GM19467 (cell line): ENCODE measurements around the gene SIK3.

Experiments used
- ATAC-seq: cut with Tn5 transposase; IDR thresholded peaks from one replicate; pipeline ENCODE4 v1.9.1; 2021; ENCODE audit warnings: mild to moderate bottlenecking, moderate library complexity; ENCODE audit not compliant: unreplicated experiment

Gene SIK3

DNA sequence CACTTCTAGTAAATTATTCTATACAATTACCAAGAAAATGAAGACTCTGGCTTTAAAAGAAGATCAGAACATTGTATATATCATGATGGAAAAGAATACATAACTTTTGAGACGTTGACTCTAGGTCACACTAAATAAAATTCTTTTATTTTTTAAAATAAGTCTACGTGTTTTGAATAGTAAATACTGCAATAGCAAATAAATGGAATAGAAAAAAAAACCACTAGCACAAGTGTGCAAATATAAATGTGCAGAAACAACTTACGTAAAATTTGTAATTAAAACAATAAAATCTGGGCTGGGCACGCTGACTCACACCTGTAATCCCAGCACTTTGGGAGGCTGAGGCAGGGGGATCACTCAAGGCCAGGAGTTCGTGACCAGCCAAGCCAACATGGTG is 17.9 kb downstream of the SIK3 start:
- ATAC-seq, result no peak

DNA sequence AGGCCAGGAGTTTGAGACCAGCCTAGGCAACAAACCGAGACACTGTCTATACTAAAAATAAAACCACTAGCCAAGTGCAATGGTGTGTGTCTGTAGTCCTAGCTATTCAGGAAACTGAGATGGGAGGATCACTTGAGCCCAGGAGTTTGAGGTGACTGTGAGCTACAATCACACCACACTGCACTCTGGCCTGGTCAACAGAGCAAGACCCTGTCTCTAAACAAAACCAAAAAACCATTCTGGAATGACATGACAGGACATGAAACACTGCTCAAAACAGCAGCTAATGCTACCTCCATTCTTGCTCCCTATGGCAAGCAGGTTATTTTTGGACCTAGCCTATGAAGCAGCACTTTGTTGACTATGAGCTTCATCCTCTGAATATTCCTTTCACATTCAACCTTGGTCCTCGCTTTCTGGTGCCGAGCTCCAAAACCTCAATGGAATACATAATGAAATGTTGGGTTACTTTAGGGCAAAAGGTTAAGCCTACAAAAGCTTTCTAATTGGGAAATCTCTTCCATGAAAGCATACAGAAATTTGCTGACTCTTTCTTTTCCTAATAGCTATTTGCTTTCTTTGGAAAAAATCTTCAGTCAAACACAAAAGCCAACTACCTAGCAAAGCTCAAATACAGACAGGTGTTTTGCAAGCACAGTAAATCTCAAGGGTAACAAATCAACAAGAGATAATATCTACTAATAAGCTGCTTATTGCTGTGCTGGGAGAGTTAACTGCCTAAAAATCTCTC is 21.1 kb downstream of the SIK3 start:
- no peak for ATAC-seq

DNA sequence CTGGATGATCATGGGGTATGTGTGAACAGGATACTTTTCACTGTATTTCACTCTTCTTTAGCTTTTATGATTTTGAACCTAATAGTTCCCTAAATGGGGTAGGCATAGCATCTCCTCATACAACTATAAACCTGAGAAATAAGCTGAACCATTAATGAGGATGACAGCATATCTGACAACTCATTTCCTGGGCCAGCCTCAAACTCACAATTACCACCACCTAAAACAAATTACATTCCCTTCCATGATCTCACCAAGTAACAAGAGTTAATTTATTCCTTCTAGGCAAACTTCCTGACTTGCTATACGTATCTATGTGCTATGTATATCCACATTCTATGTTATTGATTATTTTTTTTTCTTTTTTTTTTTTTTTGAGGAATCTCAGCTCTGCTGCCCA is 23.0 kb downstream of the SIK3 start:
- no peak for ATAC-seq

DNA sequence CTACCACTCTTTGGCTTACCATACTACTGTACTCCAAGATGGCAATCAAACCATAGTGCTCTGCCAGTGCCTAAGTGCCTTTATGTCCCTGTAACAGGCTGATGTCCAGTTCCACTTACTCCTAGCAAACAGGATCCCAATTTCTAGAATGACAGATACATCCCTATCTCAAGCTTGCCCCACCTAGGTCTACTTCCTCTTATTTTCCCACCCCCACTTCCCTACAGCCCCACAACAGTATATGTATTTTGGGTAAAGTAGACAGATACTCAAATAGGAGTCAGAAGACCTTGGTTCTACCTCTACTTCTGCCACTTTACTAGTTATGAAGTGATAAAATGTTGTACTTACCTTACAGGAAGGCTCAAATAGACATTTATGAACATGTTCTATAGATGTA is 24.1 kb downstream of the SIK3 start:
- no peak for ATAC-seq

DNA sequence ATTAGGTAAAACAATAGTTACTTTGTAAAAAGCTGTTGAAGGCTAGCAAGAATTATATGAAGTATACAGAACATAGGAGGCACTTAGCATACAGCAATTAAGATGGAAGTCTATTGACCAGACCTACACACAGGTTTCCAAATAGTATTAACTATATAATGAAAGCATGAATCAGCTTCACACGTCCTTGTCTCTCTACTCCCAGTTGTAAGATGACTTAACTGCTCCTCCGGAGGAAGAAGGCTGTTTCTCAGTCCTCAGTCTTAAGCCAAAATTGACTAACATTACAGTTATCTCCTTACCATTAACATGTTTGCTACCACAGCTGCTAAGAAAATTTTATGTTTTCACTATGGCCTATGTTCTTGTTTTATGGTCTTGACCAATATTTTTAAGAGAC is 24.7 kb downstream of the SIK3 start:
- ATAC-seq, result no peak

DNA sequence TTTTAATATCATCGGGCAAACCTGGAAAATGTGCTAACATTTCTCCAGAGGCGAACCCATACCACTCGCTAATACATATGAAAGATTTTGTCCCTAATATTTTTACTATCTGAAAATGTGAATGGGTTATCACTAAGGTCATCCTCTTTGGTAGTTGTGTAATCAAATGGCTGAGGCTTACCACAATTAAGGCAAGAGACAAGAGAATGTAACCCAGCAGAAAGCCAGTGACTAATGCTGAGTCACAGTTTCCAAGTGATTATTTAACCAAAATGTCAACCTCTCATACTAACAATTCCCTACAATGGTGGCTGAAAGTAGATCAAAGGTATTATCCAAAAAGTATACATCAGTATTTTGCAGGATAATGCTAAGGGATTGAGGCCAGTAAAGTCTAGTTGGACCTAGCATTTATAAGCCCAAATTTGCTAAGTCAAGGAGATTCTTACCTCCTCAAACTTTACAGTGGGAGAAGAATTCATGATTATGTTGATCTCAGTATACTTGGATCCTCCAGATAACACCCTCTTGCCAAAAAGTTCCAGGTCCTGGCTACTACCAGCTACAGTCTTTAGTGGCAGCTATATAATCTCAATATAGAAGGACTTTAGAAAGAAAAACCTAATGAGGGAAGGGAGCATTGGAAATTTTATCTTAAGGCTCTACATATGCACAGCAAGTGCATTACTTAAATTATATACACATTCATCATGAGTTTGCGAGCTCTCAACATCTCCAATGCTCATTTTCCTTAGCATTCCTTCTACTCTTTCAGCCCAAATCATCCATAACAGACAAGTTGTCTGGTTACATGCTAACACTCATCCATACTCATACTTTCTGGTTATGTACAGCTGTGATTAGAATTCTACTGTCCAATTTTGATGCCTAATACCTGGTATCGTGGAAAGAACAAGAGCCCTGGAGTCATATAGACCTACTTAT is 25.4 kb downstream of the SIK3 start:
- no peak for ATAC-seq

DNA sequence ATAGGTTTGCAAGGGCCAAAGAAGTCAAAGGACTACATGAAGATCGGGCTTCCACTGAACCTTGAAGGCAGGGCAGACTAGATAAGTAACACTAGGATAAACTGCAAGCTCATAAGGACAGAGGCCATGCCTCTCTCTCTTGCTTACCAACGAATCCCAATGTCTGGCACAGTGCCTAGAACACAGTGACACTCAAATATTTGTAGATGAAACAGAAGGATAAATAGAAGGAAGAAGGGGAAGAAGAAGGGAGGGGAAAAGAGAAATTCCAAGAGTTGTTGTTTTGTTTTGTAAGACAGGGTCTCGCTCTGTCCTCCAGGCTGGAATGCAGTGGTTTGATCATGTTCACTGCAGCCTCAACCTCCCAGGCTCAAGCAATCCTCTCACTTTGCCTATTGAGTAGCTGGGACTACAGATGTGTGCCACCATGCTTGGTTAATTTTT is 26.9 kb downstream of the SIK3 start:
- ATAC-seq, result no peak

DNA sequence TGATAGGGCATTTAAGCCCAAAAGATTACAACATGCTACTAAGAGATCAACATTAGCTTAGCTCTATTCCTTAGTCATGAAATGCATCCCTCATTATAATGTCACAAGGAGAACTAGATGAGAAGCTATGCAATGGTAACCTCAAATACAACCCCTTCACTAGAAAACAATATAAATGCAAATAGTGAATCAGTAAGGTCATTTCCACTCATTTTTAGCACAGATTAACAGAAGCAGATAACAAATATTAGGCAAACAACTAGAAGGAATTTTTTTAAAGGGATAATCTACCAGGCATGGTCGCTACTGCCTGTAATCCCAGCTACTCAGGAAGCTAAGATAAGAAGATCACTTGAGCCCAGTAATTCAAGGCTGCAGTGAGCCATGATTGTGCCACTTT is 28.2 kb downstream of the SIK3 start:
- ATAC-seq, result no peak

DNA sequence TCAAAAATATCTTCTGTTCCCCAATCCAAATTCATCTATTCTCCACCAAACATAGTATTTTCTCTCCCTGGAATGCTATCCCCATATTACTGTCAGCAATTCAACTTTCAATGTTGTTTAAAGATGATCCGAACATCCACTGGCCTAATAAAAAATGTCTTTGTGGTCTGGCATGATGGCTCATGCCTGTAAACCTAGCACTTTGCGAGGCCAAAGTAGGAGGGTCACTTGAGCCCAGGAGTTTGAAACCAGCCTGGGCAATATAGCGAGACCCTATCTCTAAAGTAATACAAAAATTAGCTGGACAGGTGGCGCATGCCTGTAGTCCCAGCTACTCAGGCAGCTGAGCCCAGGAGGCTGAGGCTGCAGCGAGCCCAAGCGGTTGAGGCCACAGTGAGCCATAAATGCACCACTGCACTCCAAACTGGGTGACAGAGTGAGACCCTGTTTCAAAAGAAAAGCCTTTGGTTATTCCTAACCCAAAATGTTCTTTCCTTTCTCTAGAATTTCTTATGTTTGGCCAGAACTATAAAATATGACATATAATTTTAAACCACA is 29.8 kb downstream of the SIK3 start:
- ATAC-seq, result no peak

DNA sequence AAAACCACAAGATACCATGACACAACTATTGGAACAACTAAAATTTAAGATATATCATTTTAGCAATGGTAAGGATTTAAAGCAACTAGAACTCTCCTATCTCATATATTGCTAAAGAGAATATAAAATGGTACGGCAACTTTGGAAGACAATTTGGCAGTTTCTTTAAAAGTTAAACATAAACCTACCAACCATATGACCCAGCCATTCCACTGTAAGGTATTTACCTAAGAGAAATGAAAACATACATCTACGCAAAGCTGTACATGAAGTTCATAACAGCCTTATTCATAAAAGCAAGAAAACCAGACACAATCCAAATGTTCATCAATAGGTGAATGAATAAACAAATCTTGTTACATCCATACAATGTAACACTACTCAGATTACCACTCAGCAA is 31.3 kb downstream of the SIK3 start:
- no peak for ATAC-seq

DNA sequence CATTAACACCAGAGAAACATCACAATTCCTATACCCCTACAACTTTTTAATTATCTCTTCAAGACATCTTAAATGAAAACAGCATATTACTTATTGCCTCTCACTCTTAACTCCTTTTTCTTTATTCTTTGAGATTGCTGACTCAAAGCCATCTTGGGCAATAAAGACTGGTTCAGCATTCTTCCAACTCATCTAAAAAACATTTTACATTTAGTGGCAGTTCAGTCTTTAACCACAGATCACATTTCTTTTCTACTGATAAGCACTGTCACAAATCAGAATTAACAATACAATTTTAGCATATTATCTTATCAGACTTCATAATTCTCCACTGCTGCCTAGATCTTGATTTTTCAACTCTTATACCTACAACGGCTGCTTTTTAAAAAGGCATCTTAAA is 34.0 kb downstream of the SIK3 start:
- no peak for ATAC-seq

DNA sequence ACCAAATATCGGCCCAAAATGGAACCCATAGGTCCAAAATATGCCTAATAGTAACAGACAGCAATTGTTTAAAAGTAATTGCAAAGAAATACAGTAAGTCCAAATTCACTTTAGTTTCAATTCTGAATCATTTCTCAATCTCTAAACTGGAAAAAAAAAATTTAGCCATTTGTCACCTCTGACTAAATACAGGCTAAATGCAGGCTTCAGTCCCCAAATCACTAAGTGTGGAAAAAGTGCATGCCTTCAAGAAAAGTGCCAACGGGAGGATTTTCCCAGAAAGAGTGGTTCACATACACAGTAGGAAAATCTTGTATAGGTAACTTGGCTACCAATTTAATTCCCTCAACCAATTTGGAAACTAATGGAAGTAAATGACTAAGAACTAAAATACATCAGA is 35.7 kb downstream of the SIK3 start:
- no peak for ATAC-seq

DNA sequence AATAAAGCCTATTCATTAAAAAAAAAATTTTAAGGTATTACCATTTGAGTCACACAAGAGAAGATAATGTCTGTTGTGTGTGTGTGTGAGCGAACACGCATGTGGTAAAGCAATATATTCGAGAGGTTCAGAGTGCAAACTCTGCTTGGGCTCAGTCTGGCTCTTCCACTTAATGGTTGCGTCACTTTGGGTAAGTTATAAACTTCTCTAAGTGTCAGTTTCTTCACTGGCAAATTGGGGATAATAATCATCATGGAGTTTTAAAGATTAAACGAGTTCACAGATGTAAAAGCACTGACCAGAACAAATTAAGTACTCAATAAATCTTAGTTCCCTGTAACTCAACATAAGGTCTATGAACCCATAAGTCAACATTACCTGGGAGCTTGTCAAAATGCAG is 37.0 kb downstream of the SIK3 start:
- no peak for ATAC-seq

DNA sequence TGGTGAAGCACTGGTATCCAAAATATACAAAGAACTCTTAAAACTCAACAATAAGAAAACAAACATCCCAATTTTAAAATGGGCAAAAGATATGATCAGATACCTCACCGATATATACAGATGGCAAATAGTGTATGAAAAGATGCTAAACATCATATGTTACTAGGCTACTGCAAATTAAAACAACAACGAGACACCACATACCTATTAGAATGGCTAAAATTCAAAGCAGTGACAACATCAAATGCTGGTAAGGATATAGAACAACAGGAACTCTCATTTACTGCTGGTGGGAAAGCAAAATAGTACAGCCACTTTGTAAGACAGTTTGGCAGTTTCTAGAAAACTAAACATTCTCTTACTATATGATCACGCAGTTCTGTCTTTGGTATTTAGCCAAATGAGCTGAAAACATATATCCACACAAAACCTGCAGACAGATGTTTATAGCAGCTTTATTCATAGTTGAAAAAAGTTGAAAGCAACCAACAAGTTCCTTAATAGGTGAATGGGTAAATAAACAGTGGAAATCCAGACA is 38.5 kb downstream of the SIK3 start:
- ATAC-seq, result no peak

DNA sequence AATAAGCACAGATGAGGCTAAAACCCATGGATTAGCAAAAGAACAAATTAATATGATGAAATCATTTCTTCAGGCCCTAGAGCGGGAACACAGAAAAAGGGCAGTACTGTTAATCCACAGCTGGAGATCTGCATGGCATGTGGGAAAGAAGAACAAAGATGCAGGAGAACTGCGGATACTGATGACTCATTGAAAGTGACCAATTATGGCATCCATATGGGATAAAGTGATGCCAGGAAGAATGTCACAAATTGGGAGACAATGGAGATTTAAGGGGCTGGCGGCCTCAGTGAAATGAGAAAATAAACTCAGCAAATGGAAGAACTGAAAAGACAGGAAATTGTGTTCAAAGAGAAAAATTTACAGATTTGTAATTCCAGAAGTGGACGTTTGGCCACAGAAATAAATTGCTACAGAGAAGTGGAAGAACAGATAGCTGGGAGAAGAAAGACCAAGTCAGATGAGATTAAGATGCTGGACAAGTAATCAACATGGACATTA is 39.4 kb downstream of the SIK3 start:
- no peak for ATAC-seq

DNA sequence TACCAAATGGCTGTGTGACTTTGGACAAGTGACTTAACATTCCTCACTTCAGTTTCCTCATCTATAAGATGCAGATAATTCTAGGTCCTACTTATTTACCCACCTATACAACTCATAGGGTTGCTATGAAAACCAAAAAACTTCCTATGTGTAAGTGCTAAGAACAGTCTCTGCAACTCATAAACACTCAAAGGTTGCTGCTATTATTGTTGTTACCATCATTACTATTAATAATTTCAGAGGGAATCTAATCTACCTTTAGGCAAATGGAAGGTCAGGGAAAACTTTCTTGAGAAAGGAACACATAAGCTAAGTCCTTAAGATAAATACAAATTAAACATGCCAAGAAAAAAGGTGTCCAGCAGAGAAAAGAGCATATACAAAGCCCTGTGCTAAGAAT is 40.5 kb downstream of the SIK3 start:
- no peak for ATAC-seq

DNA sequence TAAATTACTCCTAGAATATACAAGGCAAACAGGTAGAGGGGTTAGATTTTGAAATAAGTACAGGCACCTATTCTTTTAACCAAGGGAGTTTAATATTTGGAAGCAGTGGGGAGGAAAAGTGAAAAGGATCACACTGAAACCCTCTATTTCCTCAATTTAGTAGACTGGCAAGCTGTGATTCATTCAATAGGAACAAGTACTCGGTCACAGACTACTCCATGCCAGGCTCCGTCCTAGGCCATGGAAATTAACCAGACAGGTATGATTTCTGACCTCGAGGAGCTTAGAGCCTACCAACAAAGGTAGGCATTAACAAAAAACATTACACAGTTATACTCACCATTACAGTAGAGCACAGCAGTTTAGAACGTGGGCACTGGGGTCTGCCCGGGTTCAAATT is 40.9 kb downstream of the SIK3 start:
- no peak for ATAC-seq

DNA sequence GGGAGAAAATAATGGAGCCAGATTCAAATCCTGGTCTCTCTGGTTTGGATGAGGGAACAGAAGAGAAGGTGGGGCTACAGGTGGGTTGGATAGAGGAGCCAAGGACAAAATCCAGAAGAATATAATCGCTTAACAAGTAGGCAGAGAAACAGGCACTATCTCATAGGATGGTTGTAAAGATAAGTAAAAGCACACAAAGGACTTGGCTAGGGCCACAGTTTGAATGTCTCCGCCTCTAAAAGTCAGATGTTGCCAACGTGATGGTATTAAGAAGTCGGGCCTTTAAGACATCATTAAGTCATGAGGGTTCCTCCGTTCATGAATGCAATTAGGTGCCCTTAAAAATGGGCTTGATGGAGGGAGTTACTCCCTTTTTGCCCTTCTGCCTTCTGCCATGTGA is 42.8 kb downstream of the SIK3 start:
- no peak for ATAC-seq

DNA sequence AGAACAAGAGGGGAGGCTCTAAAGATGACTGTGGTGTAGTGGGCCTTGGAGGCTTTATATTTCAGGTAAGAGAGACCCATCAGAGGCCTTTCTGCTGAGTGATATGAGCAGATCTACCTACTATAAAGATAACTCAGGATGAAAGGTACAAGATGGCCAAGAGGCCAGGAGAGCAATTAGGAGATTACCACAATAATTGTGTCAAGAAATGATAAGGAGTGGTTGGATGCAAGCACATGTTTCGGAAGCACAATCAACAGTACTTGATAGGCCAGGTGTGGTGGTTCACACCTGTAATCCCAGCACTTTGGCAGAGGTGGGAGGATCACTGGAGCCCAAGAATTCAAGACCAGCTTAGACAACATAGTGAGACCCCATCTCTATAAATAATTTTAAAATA is 43.8 kb downstream of the SIK3 start:
- ATAC-seq, result no peak

DNA sequence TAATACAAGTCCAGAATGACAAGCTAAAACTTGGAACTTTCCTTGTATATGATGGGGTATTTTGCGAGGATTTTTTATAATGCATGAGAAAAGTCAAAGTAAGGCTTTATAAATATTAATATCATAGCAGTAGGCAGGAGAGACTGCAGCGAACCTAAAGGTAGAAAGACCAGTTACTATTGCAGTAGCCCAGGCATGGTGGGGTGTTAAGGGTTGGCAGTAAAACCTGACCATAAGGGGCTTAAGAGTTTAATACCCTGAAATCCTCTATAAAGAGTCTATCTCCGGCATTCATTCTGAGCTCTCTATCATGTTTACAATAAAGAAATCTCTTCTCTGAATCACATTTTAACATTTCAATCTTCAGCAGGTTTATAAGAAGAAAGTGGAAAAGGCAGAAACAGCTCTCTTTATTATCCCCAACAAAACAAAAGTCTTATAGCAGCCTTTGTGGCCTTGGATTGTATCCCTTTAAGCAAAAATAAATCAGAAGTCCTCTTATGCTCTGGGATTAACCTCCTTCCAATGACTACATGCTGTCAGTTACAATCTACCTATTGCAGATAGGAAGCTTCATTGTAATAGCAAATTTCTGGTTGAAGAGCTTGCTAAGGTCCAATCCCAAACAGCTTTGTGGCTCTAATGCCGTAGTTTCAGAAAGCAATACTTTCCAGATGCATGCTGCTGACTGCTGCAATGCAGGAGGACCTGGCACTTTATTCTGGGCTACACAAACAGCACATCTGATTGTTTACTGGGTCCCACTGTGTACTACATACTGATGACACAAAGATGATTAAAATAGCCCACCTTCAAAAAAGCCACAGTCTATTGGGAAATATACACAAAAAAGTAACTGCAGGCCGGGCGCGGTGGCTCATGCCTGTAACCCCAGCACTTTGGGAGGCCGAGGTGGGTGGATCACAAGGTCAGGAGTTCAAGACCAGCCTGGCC is 45.8 kb downstream of the SIK3 start:
- ATAC-seq, result no peak
